ENCODE results near the gene MICAL3.

Gene MICAL3

DNA sequence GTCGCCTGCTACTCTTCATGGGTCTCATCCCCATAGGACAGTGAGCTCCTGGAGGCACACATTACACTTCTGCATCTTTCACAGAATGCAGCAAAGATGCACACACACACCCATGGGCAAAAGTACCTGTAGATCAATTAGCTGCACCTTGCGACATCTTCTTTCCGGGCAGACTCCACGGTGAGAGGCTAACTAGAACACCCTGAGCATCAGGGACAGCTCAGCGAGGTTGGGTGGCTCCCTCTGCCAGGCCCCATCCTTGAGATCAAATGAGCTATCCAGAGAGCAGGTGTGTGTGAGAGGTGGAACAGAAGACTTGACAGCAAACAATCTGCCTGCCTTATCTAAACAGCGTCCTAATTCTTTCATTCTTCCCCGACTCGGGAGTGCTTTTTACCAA lies 154.0 kb downstream of the MICAL3 start:
- no peak for DNase-seq (ENCODE audit: extremely low read depth, low read depth)
- no peak overlapping the region for H3K4me3 ChIP-seq (replicated peaks; ENCODE audit: low read depth, low read length)
- TF ChIP-seq, protein P1, sequence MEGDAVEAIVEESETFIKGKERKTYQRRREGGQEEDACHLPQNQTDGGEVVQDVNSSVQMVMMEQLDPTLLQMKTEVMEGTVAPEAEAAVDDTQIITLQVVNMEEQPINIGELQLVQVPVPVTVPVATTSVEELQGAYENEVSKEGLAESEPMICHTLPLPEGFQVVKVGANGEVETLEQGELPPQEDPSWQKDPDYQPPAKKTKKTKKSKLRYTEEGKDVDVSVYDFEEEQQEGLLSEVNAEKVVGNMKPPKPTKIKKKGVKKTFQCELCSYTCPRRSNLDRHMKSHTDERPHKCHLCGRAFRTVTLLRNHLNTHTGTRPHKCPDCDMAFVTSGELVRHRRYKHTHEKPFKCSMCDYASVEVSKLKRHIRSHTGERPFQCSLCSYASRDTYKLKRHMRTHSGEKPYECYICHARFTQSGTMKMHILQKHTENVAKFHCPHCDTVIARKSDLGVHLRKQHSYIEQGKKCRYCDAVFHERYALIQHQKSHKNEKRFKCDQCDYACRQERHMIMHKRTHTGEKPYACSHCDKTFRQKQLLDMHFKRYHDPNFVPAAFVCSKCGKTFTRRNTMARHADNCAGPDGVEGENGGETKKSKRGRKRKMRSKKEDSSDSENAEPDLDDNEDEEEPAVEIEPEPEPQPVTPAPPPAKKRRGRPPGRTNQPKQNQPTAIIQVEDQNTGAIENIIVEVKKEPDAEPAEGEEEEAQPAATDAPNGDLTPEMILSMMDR (IDR thresholded peaks at IDR 0.05; ENCODE audit: low read depth, low read length, missing control alignments): no peak

DNA sequence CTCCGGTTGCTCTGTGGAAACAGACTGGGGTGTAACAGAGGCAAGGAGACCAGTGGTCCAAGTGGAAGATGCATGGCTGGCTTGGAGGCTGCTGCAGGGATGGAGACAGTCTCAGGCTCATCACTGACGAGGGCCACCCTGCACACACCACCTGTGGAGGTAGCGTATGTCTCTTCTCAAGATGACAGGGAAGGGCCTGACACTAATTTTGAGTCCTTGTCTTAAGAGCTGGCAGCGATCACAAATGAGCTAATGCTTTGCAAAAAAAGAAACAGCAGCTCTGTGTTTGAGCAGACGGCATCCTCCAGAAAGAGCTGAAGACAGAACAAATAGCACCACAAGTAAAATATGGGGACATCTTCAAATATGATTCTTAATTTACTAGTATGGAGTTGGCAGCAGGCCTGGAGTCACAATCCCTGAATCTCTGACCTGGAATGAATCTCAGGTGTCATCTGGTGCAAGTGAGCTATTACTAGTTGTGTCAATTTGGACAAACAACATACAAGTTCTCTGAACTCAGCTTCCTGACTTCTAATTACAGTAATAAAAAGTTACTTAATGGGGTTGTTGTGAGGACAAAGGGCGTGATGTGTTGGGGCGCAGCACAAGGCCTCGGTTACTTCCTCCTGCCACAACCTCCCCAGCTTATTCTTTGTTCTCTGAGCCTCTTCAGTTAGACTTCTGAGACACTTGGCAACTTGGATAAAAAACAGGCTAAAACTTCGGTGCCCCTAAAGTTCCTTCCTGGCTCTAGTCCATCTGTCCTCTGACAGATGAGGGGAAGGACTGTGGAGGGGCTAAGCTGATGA lies 154.9 kb downstream of the MICAL3 start:
- H3K4me3 ChIP-seq (replicated peaks; ENCODE audit: low read depth, low read length): no peak overlapping the region
- TF ChIP-seq, protein P1 (IDR thresholded peaks at IDR 0.05; ENCODE audit: low read depth, low read length, missing control alignments): no peak
- no peak for DNase-seq (ENCODE audit: extremely low read depth, low read depth)

DNA sequence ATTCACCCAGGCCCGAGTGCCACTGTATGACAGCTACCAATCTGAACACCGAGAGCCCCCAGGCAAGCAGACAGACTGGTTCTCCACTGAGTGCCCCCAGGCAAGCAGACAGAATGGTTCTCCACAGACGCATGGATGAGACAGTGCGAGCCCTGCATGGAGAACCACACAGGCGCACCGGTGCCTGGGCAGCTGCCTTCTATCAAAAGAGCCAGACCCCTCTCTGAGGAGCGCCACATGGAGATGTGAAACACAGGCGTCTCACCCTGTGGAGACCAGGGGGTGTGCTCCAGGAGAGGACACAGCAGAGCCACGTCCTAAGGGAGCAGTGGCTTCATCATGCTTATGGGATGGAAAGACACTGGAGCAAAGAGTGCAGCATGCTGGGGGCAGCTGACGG lies 155.6 kb downstream of the MICAL3 start:
- TF ChIP-seq, protein P1 (IDR thresholded peaks at IDR 0.05; ENCODE audit: low read depth, low read length, missing control alignments): no peak
- no peak for DNase-seq (ENCODE audit: extremely low read depth, low read depth)
- no peak overlapping the region for H3K4me3 ChIP-seq (replicated peaks; ENCODE audit: low read depth, low read length)

DNA sequence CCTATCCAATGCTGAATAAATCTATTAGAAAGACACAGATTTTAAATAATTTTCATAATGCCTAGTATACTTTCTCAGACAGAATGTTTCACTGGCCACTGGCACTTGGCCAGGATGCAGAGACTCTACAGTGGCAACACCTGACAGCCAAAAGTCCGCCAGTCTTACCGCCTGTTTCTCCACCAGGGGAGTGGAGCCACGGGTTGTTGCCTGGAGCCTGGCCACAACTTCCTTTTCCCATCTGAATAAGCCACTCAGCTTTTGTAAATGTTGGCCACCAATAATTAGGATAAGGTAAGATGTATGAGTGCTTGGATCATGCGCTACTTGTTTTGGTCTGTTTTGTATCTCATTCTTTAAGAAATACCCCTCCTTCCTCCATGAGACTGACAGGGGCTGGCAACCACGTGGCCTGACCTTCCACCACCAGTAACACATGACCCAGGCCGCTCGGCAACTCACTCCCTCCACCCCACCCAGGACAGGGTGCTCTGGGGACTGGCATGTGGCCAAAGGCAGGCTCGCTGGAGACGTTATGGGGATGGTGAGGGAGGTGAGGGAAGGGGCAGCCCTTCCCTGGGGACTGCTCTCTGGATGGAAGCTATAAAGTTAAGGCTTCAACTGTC lies 157.1 kb downstream of the MICAL3 start:
- no peak overlapping the region for H3K4me3 ChIP-seq (replicated peaks; ENCODE audit: low read depth, low read length)
- DNase-seq (ENCODE audit: extremely low read depth, low read depth): no peak
- TF ChIP-seq, protein P1 (IDR thresholded peaks at IDR 0.05; ENCODE audit: low read depth, low read length, missing control alignments): no peak

DNA sequence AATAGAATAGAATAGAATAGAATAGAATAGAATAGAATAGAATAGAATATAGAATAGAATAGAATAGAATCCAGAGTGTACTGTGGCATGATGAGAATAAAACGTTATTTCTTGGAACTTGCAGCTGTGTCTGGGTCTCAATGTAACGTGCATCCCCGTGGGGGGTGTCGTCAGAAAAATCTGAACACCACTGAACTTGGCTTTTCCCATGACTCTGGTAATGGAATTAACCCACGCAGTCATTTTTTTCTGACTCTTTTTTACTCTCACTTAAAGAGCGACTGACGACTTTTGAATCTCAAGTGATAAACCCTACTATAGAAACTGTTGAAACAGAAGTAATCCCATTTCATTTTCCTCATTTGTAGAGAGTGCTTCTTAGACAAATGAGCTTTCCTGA lies 157.7 kb downstream of the MICAL3 start:
- DNase-seq (ENCODE audit: extremely low read depth, low read depth): no peak
- TF ChIP-seq, protein P1 (IDR thresholded peaks at IDR 0.05; ENCODE audit: low read depth, low read length, missing control alignments): no peak
- H3K4me3 ChIP-seq (replicated peaks; ENCODE audit: low read depth, low read length): no peak overlapping the region

DNA sequence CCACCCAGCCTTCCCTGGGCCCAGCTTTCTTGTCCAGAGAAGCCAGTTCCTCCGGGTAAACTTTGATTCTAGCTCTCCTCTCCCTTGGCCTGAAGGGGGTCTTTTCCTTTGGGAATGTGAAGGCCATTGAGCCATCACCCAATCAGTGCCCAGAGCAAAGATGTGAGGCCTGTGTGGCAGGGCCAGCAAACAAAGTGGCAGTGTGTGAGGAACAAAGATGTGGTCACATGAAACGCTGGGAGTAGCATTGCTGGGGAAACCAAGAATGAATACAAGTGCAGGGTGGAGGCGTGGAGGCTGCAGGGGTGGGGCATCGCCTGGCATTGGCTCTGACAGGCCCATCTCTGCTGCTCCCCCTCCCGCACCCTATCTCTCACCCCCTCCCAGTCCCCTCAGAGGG lies 158.2 kb downstream of the MICAL3 start:
- no peak for DNase-seq (ENCODE audit: extremely low read depth, low read depth)
- no peak overlapping the region for H3K4me3 ChIP-seq (replicated peaks; ENCODE audit: low read depth, low read length)
- TF ChIP-seq, protein P1 (IDR thresholded peaks at IDR 0.05; ENCODE audit: low read depth, low read length, missing control alignments): no peak

Measured in HFF-Myc (cell line).